ENCODE data around the gene LGALS3BP.

The LGALS3BP gene

DNA sequence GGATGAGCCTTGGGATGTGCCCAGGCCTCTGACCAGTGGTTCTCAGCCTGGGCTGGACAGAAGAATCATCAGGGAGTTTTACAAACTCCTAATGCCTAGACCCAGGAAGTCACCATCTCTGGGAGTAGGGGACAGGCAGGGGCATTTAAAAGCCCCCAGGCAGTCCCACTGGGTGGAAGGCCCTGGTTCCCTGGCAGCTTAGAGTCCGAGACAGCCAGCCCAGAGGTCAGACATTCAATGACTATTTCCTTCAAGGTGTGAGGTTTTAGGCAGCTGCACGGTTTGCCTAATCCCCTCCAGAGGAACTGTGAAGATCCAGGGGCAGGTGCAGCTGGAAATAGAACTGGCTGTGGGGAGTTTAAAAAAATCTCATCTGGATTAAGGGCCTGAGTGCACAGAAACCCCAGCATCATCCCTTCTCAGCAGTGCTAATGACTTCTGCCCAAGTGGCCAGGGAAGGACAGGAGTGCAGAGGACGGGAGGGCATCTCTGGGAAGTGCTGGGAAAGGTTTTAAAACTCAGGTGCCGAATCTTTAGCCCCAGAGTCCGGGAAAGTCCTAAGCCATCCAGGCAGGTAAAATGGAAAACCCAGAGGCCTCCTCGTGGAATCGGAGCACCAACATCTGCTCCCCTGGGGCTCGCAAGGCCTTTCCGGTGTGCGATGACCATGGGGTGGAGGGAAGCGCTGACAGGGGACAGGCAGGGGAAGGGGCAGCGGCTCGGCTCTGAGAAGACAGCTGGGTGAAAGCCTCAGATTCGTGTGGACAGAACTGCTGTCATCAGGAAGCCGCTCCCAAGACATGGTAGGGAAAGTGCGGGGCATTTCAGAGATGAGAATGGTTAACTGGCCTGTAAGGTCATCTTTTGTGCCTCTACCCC lies 1.5 kb upstream of the LGALS3BP start:
- DNase-seq = no peak

GRCh38 chr17:78980624-78980972 lies 875 bp upstream of the LGALS3BP start:
- no peak for DNase-seq

DNA sequence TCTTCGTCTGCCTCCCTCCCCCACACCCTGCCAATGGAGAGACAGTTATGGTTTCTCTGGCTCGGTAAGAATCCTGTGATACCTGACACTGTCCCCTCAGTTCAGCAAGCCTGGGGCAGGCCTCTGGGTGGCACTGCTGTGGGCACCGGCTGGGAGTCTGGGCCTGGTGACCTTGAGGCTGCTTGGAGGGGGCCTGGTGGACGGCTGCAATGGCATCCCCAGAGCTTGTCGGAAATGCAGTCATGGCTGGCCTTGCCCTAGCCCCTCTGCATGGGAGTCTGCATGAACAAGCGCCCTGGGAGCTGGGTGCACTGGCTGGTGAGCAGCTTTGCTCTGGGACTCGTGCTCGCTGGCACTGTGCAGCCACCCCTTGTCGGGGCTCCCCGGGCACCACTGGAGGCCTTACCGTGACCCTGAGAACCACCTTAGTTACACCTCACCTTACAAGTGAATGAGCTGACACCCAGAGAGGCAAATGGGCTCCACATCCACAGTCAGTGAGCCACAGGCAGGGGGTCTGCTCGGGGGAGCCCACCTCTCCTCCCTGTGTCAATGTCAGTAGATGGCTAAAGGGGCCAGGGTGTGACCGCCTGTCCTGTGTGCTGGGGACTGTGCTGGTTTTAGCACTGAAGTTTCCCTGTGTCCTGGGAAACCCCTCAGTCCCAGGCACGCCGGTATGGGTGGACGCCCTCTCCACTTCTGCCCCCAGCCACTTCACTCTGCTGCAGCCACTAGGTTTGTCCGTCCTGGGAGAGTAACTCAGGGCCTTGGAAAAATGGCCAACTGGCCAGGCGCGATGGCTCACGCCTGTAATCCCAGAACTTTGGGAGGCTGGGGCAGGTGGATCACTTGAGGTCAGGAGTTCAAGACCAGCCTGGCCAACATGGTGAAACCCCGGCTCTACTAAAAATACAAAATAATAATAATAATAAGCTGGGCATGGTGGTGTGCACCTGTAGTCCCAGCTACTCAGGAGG lies 1.4 kb downstream of the LGALS3BP start:
- no peak for DNase-seq

GRCh38 chr17:78977681-78977943 lies 2.1 kb downstream of the LGALS3BP start:
- DNase-seq = no peak

- DNase-seq = no peak
Measured at GRCh38 chr17:78976907-78977680, 2.6 kb downstream of the LGALS3BP start.

- no peak for DNase-seq
Measured at GRCh38 chr17:78974635-78975591, 4.8 kb downstream of the LGALS3BP start.

DNA sequence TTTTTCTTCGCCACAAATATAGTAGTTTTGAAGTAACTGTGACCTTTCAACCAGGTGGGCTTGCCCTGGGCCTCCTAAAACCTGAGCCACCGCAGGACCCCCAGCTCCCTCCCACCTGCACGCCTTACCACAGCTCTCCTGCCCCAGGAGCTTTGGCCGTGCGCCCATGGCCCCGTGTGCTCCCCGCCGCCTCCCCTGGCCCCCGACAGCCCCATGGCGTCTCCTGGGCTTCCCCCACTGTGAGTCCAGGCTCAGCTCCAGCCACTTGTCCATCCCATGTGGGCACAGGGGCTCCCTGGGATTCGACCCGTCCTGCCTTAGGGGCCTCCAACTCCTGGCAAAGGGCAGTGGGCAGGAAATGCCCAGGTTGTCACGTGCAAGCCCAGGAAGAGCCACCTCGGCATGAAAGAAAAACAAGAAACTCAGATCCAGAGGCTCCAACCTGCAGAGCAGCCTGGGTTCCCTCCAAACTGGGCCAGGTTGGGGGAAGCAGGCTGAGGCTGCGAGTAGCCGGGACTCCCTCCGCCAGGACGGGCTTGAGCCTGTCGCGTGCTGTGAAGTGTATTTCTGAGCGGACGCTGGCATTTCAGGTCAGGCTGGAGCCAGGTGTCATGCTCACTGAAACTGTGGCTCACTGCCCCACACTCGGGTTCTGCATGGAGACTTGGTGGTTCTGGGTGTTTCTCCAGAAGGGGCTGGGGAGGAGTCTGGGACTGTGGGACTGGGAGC lies 5.8 kb downstream of the LGALS3BP start:
- DNase-seq = no peak

DNA sequence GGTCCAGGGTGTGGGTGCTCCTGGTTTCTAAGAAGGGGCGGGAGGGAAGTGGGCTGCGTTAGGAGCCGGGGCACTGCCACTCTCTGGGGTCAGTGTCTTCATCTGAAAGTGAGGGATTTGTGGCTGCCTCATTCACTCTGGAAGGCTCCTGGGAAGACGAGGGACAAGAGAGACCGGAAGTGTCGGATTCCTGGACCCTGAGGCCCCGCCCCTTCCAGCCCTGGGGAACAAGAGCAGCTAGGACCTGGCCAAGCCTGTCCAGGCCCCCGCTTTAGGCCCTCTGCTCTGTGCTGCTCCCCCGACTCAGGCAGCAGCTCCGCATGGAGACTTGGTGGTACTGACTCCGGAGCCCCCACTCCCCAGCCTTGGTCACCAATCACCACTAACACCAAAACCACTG lies 6.5 kb downstream of the LGALS3BP start:
- DNase-seq = no peak

DNA sequence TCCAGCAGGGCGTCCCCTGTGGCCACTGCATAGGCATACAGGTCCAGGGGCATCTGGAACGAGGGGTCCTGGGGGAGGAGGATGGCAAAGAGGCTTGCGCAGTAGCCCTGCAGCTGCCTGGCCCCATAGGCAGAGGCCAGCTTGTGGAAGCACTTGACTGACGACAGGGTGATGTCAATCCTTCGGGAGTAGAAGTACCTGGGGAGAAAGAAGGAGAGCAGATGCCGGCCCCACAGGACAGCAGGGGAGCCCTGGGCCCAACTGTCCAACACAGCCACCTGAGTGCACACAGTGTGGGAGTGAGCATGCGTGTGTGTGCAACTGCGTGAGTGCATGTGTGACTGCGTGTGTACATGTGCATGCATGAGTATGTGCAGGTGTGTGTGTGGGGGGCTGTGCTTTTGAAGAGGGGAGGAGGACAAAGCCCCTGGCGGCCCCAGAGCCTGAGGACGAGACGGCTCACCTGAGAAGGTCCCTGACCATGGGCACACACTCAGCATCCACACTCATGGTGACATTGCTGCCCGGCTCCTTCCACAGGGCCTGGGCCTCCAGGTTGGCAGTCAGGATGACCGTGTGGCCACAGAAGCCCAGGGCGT lies 7.1 kb downstream of the LGALS3BP start:
- DNase-seq = no peak

- no peak for DNase-seq
Measured at GRCh38 chr17:78971756-78972506, 7.8 kb downstream of the LGALS3BP start.

GRCh38 chr17:78970834-78971755 lies 8.6 kb downstream of the LGALS3BP start:
- DNase-seq = peak; percentile 63

GRCh38 chr17:78969865-78970264 lies 9.9 kb downstream of the LGALS3BP start:
- DNase-seq = no peak

DNA sequence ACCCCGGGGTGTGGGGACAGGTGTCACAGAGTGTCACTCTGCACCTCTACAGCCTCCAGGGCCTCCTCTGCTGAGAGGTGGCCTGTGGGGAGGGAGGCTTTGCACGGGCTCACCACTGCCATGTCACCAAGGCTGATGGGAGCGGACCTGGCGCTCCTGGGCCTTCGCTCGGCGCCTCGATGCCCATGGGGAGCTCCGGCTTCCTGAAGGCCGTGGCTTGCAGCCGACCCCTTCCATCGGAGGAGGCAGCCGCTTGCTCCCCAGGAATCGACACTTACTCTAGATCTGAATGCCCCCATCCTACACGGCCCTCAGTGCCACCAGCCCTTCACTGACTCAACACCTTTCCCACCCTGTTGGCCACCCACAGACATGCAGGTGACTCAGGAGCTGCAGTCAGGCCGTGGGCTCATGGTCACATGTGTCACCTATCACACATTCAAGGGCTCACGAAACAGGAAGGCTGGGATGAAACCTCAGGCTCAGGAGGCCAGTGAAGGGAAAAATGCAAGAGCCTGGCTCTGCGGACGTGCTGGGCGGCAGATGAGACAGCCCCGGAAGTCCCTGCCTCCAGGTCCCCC lies 11.9 kb downstream of the LGALS3BP start:
- no peak for DNase-seq

GRCh38 chr17:78966910-78967600 lies 12.7 kb downstream of the LGALS3BP start:
- DNase-seq = no peak

GRCh38 chr17:78966123-78966813 lies 13.5 kb downstream of the LGALS3BP start:
- DNase-seq = no peak

GRCh38 chr17:78965491-78965924 lies 14.2 kb downstream of the LGALS3BP start:
- no peak for DNase-seq

DNA sequence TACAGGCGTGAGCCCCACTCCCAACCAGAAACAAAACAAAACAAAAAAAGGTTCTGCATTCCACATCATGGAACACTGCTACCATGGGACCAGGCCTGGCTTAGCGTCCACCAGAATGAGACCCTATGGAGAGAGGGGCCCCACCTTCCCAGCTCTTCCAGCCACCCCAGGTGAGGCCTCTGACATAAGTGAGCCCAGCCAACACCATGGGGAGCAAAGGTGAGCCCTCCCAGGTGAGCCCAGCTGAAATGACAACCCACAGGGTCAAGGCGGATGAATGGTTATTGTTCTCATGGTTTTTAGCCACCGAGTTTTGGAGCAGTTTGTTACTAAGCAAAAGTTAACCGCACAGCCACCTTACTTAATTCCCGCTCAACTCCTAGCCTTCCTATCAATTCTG lies 16.3 kb downstream of the LGALS3BP start:
- DNase-seq = no peak
